A673 (cell line): Measurements from ENCODE around the gene SNAP29.

ENCODE experiments used
- EZH2 ChIP-seq: fragments of 200-600 bp; sonication (generic); IDR thresholded peaks from 2 replicates; pipeline ENCODE4 v1.6.1; 2017; ENCODE audit warnings: borderline replicate concordance, low read depth, mild to moderate bottlenecking, mixed read lengths, antibody characterized with exemption, low read length; ENCODE audit not compliant: poor library complexity, severe bottlenecking
- TF ChIP-seq, protein P1 (sequence below): fragments of 300-800, 200-600 bp; sonication (generic); conservative IDR thresholded peaks from 2 replicates; pipeline ENCODE4 v1.5.1; 2017; ENCODE audit warnings: low read depth, mild to moderate bottlenecking, antibody characterized with exemption, low read length, moderate library complexity, mixed read lengths

GRCh38 chr22:20905415-20906386 lies 46.9 kb downstream of the SNAP29 start:
- TF ChIP-seq, protein P1, sequence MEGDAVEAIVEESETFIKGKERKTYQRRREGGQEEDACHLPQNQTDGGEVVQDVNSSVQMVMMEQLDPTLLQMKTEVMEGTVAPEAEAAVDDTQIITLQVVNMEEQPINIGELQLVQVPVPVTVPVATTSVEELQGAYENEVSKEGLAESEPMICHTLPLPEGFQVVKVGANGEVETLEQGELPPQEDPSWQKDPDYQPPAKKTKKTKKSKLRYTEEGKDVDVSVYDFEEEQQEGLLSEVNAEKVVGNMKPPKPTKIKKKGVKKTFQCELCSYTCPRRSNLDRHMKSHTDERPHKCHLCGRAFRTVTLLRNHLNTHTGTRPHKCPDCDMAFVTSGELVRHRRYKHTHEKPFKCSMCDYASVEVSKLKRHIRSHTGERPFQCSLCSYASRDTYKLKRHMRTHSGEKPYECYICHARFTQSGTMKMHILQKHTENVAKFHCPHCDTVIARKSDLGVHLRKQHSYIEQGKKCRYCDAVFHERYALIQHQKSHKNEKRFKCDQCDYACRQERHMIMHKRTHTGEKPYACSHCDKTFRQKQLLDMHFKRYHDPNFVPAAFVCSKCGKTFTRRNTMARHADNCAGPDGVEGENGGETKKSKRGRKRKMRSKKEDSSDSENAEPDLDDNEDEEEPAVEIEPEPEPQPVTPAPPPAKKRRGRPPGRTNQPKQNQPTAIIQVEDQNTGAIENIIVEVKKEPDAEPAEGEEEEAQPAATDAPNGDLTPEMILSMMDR: no peak
- TF ChIP-seq EZH2: no peak
